H9 (cell line): Measurements from ENCODE around the gene AP4B1. TPM values are rescaled to one million over a fixed set of nuclear protein-coding genes. Genes with fewer than 3 reads are reported as not detected.

ENCODE experiments used
- DNase-seq: peaks from one replicate; pipeline ENCODE4 v3.0.0-alpha.2; 2017
- H2AFZ ChIP-seq: one replicate; pipeline ENCODE4 v1.6.1; 2013; ENCODE audit warnings: mild to moderate bottlenecking, low read length, control low read depth, moderate library complexity
- H2AK5ac ChIP-seq: 2 replicates; pipeline ENCODE4 v1.6.1; 2013; ENCODE audit warnings: low read length, control low read depth, mixed read lengths; ENCODE audit not compliant: insufficient read length
- H2BK120ac ChIP-seq: one replicate; pipeline ENCODE4 v1.6.1; 2013; ENCODE audit warnings: low read depth, mild to moderate bottlenecking, low read length, control low read depth, inconsistent platforms; ENCODE audit not compliant: poor library complexity, severe bottlenecking
- H2BK12ac ChIP-seq: 2 replicates; pipeline ENCODE4 v1.6.1; 2013; ENCODE audit warnings: low read length, control low read depth, mixed read lengths, low read depth; ENCODE audit not compliant: insufficient read length
- H2BK15ac ChIP-seq: 2 replicates; pipeline ENCODE4 v1.6.1; 2013; ENCODE audit warnings: low read depth, low read length, control low read depth
- H2BK20ac ChIP-seq: one replicate; pipeline ENCODE4 v1.6.1; 2013; ENCODE audit warnings: low read depth, mild to moderate bottlenecking, low read length, control low read depth, inconsistent platforms; ENCODE audit not compliant: poor library complexity, severe bottlenecking
- H2BK5ac ChIP-seq: 2 replicates; pipeline ENCODE4 v1.6.1; 2013; ENCODE audit warnings: low read length, control low read depth, mixed read lengths; ENCODE audit not compliant: insufficient read length
- H3K14ac ChIP-seq: 2 replicates; pipeline ENCODE4 v1.6.1; 2013; ENCODE audit warnings: low read length, control low read depth; ENCODE audit not compliant: insufficient read depth
- H3K18ac ChIP-seq: 2 replicates; pipeline ENCODE4 v1.6.1; 2013; ENCODE audit warnings: low read depth, mild to moderate bottlenecking, mixed read lengths, low read length, control low read depth; ENCODE audit not compliant: insufficient read length
- H3K23ac ChIP-seq: 2 replicates; pipeline ENCODE4 v1.6.1; 2013; ENCODE audit warnings: low read length, control low read depth, mixed read lengths, low read depth; ENCODE audit not compliant: insufficient read length
- H3K23me2 ChIP-seq: 2 replicates; pipeline ENCODE4 v1.6.1; 2013; ENCODE audit warnings: low read depth, mild to moderate bottlenecking, mixed read lengths, low read length, control low read depth; ENCODE audit not compliant: insufficient read length, poor library complexity, severe bottlenecking
- H3K27ac ChIP-seq: 2 replicates; pipeline ENCODE4 v1.5.1; 2013; ENCODE audit warnings: low read length, control low read depth, mixed read lengths, low read depth; ENCODE audit not compliant: insufficient read length
- H3K27me3 ChIP-seq: 2 replicates; pipeline ENCODE4 v1.6.1; 2013; ENCODE audit warnings: low read length, control low read depth, inconsistent platforms; ENCODE audit not compliant: insufficient read depth
- H3K4ac ChIP-seq: 2 replicates; pipeline ENCODE4 v1.6.1; 2013; ENCODE audit warnings: low read depth, mild to moderate bottlenecking, control low read depth, inconsistent platforms, low read length, moderate library complexity
- H3K4me1 ChIP-seq: 2 replicates; pipeline ENCODE4 v1.6.1; 2013; ENCODE audit warnings: low read length, control low read depth, inconsistent platforms; ENCODE audit not compliant: insufficient read depth
- H3K4me2 ChIP-seq: 2 replicates; pipeline ENCODE4 v1.6.1; 2013; ENCODE audit warnings: low read length, control low read depth, mixed read lengths; ENCODE audit not compliant: insufficient read length, insufficient read depth
- H3K56ac ChIP-seq: 2 replicates; pipeline ENCODE4 v1.6.1; 2013; ENCODE audit warnings: low read depth, mild to moderate bottlenecking, mixed read lengths, low read length, control low read depth; ENCODE audit not compliant: insufficient read length
- H3K79me1 ChIP-seq: 2 replicates; pipeline ENCODE4 v1.6.1; 2013; ENCODE audit warnings: low read depth, mild to moderate bottlenecking, moderate library complexity, low read length, control low read depth, inconsistent platforms; ENCODE audit not compliant: insufficient read depth, poor library complexity, severe bottlenecking
- H3K79me2 ChIP-seq: 2 replicates; pipeline ENCODE4 v1.6.1; 2013; ENCODE audit warnings: low read length, control low read depth, inconsistent platforms; ENCODE audit not compliant: insufficient read depth
- H3K9ac ChIP-seq: 2 replicates; pipeline ENCODE4 v1.6.1; 2013; ENCODE audit warnings: low read length, control low read depth, mixed read lengths; ENCODE audit not compliant: insufficient read length; ENCODE audit errors: extremely low read depth
- H3K9me3 ChIP-seq: one replicate; pipeline ENCODE4 v1.6.1; 2013; ENCODE audit warnings: low read depth, low read length, inconsistent platforms; ENCODE audit not compliant: control insufficient read depth
- H3T11ph ChIP-seq: one replicate; pipeline ENCODE4 v1.6.1; 2013; ENCODE audit warnings: mild to moderate bottlenecking, low read length, control low read depth, inconsistent platforms
- H4K20me1 ChIP-seq: one replicate; pipeline ENCODE4 v1.6.1; 2013; ENCODE audit not compliant: control insufficient read depth, insufficient read length, insufficient read depth
- H4K5ac ChIP-seq: 2 replicates; pipeline ENCODE4 v1.6.1; 2013; ENCODE audit warnings: low read depth, mild to moderate bottlenecking, mixed read lengths, low read length, control low read depth; ENCODE audit not compliant: insufficient read length
- H4K8ac ChIP-seq: replicated peaks from 2 replicates; pipeline ENCODE4 v1.6.1; 2013; ENCODE audit warnings: low read length, control low read depth, mixed read lengths, low read depth; ENCODE audit not compliant: insufficient read length
- H4K91ac ChIP-seq: 2 replicates; pipeline ENCODE4 v1.6.1; 2013; ENCODE audit warnings: low read depth, mild to moderate bottlenecking, moderate library complexity, mixed read lengths, low read length, control low read depth; ENCODE audit not compliant: insufficient read length
- H3K27ac Mint-ChIP-seq, 3 experiments: 2 replicates in 2 of 3; 3 replicates in 1 of 3; pipeline ENCODE4 v1.8.0; 2020 to 2021; ENCODE audit warnings: mixed read lengths in 3 of 3, mild to moderate bottlenecking in 1 of 3, moderate library complexity in 1 of 3
- H3K27me3 Mint-ChIP-seq: 2 replicates; pipeline ENCODE4 v1.8.0; 2021; ENCODE audit warnings: low read depth, mild to moderate bottlenecking, moderate library complexity, mixed read lengths
- H3K36me3 Mint-ChIP-seq, 3 experiments: 2 replicates in 2 of 3; 3 replicates in 1 of 3; pipeline ENCODE4 v1.8.0; 2020 to 2021; ENCODE audit warnings: low read depth in 3 of 3, mixed read lengths in 3 of 3; ENCODE audit not compliant: insufficient read depth in 1 of 3
- H3K4me1 Mint-ChIP-seq, 2 experiments: 2 replicates each; pipeline ENCODE4 v1.8.0; 2020; ENCODE audit warnings: mixed read lengths in 2 of 2
- H3K4me3 Mint-ChIP-seq, 2 experiments: 2 replicates in 1 of 2; 3 replicates in 1 of 2; pipeline ENCODE4 v1.8.0; 2020 to 2021; ENCODE audit warnings: mild to moderate bottlenecking in 2 of 2, mixed read lengths in 2 of 2, moderate library complexity in 1 of 2
- H3K9me3 Mint-ChIP-seq, 2 experiments: 2 replicates in 1 of 2; 3 replicates in 1 of 2; pipeline ENCODE4 v1.8.0; 2020; ENCODE audit warnings: mild to moderate bottlenecking in 2 of 2, mixed read lengths in 2 of 2, moderate library complexity in 1 of 2
- WGBS: extraction: QIAGEN DNeasy Blood & Tissue Kit; methylation state at CpG from one replicate; pipeline ENCODE4 v1.1.7; 2013; ENCODE audit warnings: missing lambda C conversion rate, low lambda C conversion rate, mixed read lengths; ENCODE audit not compliant: insufficient read length; ENCODE audit errors: extremely low coverage; 5-methylcytosine and 5-hydroxymethylcytosine counted together
- total RNA-seq: library from RNA; stranded (reverse); gene quantifications from 2 replicates; pipeline ENCODE4 v1.2.1, GENCODE V29; 2021
- TF ChIP-seq, protein P1 (sequence below): fragments of 200-600 bp; sonication (generic); conservative IDR thresholded peaks from 3 replicates; pipeline ENCODE4 v1.8.0; 2021; ENCODE audit warnings: antibody characterized with exemption, mild to moderate bottlenecking

Gene AP4B1
- total RNA-seq, 1 experiment from 2014 or later: 19.3 TPM

GRCh38 chr1:113945329-113945728 lies 40.7 kb upstream of the AP4B1 start:
- Histone ChIP-seq H3K56ac (no peak overlapping the region), H2BK120ac (no peak overlapping the region), H2BK20ac (no peak overlapping the region), H3K18ac (no peak overlapping the region), H3K4me1 (peaks cover 3% of the 10 kb centered on the region; the same call in 1 of the 2 replicates), H3K27me3 (no peaks in the 10 kb centered on the region), H4K8ac (no peak overlapping the region), H2BK15ac (no peak overlapping the region), H4K20me1 (no peaks in the 10 kb centered on the region), H2BK12ac (no peak overlapping the region), H3K4me2 (no peak overlapping the region), H3T11ph (no peak overlapping the region), H3K23ac (no peak overlapping the region), H3K4ac (no peak overlapping the region), H4K5ac (no peak overlapping the region), H3K9ac (no peak overlapping the region), H3K79me2 (no peaks in the 10 kb centered on the region; the same call in 1 of the 2 replicates), H3K9me3 (no peaks in the 10 kb centered on the region), H3K23me2 (no peaks in the 10 kb centered on the region), H4K91ac (no peak overlapping the region), H3K14ac (no peak overlapping the region), H2BK5ac (no peak overlapping the region), H3K27ac (no peak overlapping the region), H2AFZ (no peak overlapping the region), H2AK5ac (no peak overlapping the region), H3K79me1 (peaks cover 9% of the 10 kb centered on the region)
- Mint-ChIP-seq H3K27ac (no peak overlapping the region), H3K4me1 (peaks cover 20 to 24% of the 10 kb centered on the region in 2 experiments), H3K9me3 (no peaks in the 10 kb centered on the region), H3K27me3 (no peaks in the 10 kb centered on the region), H3K36me3 (peaks cover 14 to 32% (median 20%) of the 10 kb centered on the region in 3 experiments; a peak in 6 of 7 replicates), H3K4me3 (no peak overlapping the region)
- no peak for DNase-seq
- TF ChIP-seq, protein P1, sequence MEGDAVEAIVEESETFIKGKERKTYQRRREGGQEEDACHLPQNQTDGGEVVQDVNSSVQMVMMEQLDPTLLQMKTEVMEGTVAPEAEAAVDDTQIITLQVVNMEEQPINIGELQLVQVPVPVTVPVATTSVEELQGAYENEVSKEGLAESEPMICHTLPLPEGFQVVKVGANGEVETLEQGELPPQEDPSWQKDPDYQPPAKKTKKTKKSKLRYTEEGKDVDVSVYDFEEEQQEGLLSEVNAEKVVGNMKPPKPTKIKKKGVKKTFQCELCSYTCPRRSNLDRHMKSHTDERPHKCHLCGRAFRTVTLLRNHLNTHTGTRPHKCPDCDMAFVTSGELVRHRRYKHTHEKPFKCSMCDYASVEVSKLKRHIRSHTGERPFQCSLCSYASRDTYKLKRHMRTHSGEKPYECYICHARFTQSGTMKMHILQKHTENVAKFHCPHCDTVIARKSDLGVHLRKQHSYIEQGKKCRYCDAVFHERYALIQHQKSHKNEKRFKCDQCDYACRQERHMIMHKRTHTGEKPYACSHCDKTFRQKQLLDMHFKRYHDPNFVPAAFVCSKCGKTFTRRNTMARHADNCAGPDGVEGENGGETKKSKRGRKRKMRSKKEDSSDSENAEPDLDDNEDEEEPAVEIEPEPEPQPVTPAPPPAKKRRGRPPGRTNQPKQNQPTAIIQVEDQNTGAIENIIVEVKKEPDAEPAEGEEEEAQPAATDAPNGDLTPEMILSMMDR: no peak
- no CpG with 5 or more reads among the region's 1 CpG for WGBS
